K562 (cell line): ENCODE data around the gene ITSN1. TPM values are rescaled to one million over a fixed set of nuclear protein-coding genes. Genes with fewer than 3 reads are reported as not detected.

Experiments
- ZBTB40 ChIP-seq, 2 experiments: fragments of 450-650 bp in 1 of 2; sonication (generic) in 1 of 2; formaldehyde crosslinking in 1 of 2; IDR thresholded peaks; 2 replicates each; pipeline versions ENCODE4 v1.7.1 to v1.9.0; 2016 to 2022; ENCODE audit warnings: inconsistent platforms in 1 of 2, mild to moderate bottlenecking in 1 of 2, missing genetic modification reagents in 1 of 2
- polyA plus RNA-seq, 8 experiments: library from polyadenylated mRNA; depleted of rRNA in 4 of 8; stranded (reverse) in 5 of 8; unstranded in 3 of 8; fragments of >200 nt; fragmentation: Nextera tagmentation in 2 of 8; fragmentation: Illumina TruSeq in 1 of 8; extraction: Ambion mirVana in 2 of 8; extraction: Trizol in 1 of 8; gene quantifications; 2 replicates each; pipeline versions ENCODE4 v1.2.1 to v1.2.3, GENCODE V29; 2011 to 2014; ENCODE audit warnings: inconsistent platforms in 1 of 8, missing spikeins in 1 of 8
- total RNA-seq, 7 experiments: library from RNA; depleted of rRNA in 6 of 7; stranded (reverse); fragments of >200 nt in 6 of 7; fragmentation: Illumina TruSeq in 2 of 7; extraction: Trizol in 2 of 7; gene quantifications; 2 replicates each; pipeline versions ENCODE4 v1.2.1 to v1.2.3, GENCODE V29; 2011 to 2021; ENCODE audit warnings: low replicate concordance in 1 of 7

The ITSN1 gene
- total and polyA plus RNA-seq, 9 of the 15 experiments (the other 6 are each of a cell fraction or from before 2014, with no cell fraction given): 1.1 to 12.6 (median 4.8) TPM

GRCh38 chr21:33893917-33894316 is 251.6 kb downstream of the ITSN1 start (continued):
- TF ChIP-seq ZBTB40 (IDR thresholded peaks at IDR 0.05) (peak; percentile 59; the same call in 1 of the 2 replicates), ZBTB40 (CRISPR knock-in tag; IDR thresholded peaks at IDR 0.05) (no peak)
